ENCODE measurements around the gene CRACDL. TPM values are rescaled to one million over a fixed set of nuclear protein-coding genes. Genes with fewer than 3 reads are reported as not detected.
"Not testable (repeated sequence)": the region's sequence is repeated elsewhere in the genome, so short reads cannot be mapped to it uniquely, and the experiment has no call there.

Gene CRACDL
- total RNA-seq, 1 donor from 2014 or later = 0.52 TPM

DNA sequence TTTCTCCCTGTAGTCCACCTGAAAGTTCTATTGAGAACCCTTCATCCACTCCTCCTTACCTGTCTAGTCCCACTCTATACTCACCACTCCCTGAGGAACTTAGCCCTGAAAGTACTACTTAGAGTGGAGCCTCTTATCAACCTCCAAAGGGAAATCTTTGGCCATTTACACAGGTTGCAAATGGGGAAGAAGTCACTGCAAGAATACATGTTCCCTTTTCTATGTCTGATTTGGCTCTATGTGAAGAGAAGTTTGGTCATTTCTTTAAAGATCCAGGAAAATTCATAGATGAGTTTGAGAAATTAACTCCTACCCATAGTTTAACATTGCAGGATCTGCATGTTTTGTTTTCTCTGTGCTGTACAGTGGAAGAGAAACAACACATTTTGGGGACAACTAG, 182.2 kb downstream of the CRACDL start:
- Histone ChIP-seq H3K27ac (ENCODE audit: low read depth, low read length) (no peak overlapping the region), H3K4me1 (ENCODE audit: control insufficient read depth in 3 of 3, insufficient read depth in 3 of 3, low read length in 3 of 3) (peaks cover 3 to 10% (median 9%) of the 10 kb centered on the region in 3 donors), H3K27me3 (ENCODE audit: control insufficient read depth in 3 of 3, insufficient read depth in 3 of 3, low read length in 3 of 3) (peaks cover 4 to 18% (median 14%) of the 10 kb centered on the region in 3 donors), H3K9ac (ENCODE audit: low read depth in 1 of 3, low read length in 3 of 3) (no peak overlapping the region), H3K9me3 (ENCODE audit: control insufficient read depth in 3 of 3, low read length in 3 of 3) (no peaks in the 10 kb centered on the region), H3K4me3 (ENCODE audit: low read length in 3 of 3) (no peak overlapping the region), H3K36me3 (ENCODE audit: control insufficient read depth in 3 of 3, insufficient read depth in 3 of 3, low read length in 3 of 3) (no peaks in the 10 kb centered on the region)

DNA sequence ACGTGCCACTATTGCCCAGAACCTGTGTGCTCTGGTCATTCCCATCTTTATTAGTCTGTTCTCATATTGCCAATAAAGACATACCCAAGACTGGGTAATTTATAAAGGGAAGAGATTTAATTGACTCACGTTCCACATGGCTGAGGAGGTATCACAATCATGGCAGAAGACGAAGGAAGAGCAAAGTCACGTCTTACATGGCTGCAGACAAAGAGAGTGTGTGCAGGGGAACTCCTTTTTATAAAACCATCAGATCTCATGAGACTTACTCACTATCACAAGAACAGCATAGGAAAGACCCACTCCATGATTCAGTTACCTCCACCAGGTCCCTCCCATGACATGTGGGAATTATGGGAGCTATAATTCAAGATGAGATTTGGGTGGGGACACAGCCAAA, 183.3 kb downstream of the CRACDL start:
- H3K9me3 ChIP-seq (ENCODE audit: control insufficient read depth in 3 of 3, low read length in 3 of 3); H3K4me3 ChIP-seq (ENCODE audit: low read length in 3 of 3); H3K4me1 ChIP-seq (ENCODE audit: control insufficient read depth in 3 of 3, insufficient read depth in 3 of 3, low read length in 3 of 3); H3K36me3 ChIP-seq (ENCODE audit: control insufficient read depth in 3 of 3, insufficient read depth in 3 of 3, low read length in 3 of 3); H3K27ac ChIP-seq (ENCODE audit: low read depth, low read length); H3K9ac ChIP-seq (ENCODE audit: low read depth in 1 of 3, low read length in 3 of 3): not testable (repeated sequence)
- H3K27me3 ChIP-seq (ENCODE audit: control insufficient read depth in 3 of 3, insufficient read depth in 3 of 3, low read length in 3 of 3) = peaks cover 4 to 19% (median 14%) of the 10 kb centered on the region in 3 donors

DNA sequence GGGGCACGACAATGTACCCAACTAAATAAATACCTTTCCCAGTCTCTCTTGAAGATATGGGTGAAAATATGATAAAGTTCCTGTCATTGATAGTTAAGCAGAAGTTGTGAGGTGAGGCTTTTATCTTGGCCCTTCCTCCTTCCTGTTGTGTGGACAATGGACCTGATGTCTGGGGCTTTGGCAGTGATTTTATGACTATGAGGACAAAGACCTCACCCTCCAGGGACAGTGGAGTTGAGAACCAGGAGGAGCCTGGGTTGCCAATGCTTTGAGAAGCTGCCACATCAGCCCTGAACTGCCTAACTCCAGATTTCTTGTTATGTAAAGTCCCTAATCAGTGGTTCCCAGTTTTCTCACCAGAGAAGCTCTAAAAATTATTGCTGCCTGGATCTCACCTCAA, 184.3 kb downstream of the CRACDL start:
- H3K9me3 ChIP-seq (ENCODE audit: control insufficient read depth in 3 of 3, low read length in 3 of 3) = no peaks in the 10 kb centered on the region
- H3K9ac ChIP-seq (ENCODE audit: low read depth in 1 of 3, low read length in 3 of 3) = no peak overlapping the region
- peaks cover 0 to 3% (median 0%) of the 10 kb centered on the region in 3 donors for H3K4me1 ChIP-seq (ENCODE audit: control insufficient read depth in 3 of 3, insufficient read depth in 3 of 3, low read length in 3 of 3)
- H3K36me3 ChIP-seq (ENCODE audit: control insufficient read depth in 3 of 3, insufficient read depth in 3 of 3, low read length in 3 of 3) = no peaks in the 10 kb centered on the region
- H3K27ac ChIP-seq (ENCODE audit: low read depth, low read length) = no peak overlapping the region
- H3K27me3 ChIP-seq (ENCODE audit: control insufficient read depth in 3 of 3, insufficient read depth in 3 of 3, low read length in 3 of 3) = peaks cover 4 to 19% (median 14%) of the 10 kb centered on the region in 3 donors
- H3K4me3 ChIP-seq (ENCODE audit: low read length in 3 of 3) = no peak overlapping the region

- no peaks in the 10 kb centered on the region for H3K36me3 ChIP-seq (ENCODE audit: control insufficient read depth in 3 of 3, insufficient read depth in 3 of 3, low read length in 3 of 3)
- H3K9ac ChIP-seq (ENCODE audit: low read depth in 1 of 3, low read length in 3 of 3) = no peak overlapping the region
- no peak overlapping the region for H3K27ac ChIP-seq (ENCODE audit: low read depth, low read length)
Observed at GRCh38 chr2:98750593-98751282, 185.3 kb downstream of the CRACDL start.

DNA sequence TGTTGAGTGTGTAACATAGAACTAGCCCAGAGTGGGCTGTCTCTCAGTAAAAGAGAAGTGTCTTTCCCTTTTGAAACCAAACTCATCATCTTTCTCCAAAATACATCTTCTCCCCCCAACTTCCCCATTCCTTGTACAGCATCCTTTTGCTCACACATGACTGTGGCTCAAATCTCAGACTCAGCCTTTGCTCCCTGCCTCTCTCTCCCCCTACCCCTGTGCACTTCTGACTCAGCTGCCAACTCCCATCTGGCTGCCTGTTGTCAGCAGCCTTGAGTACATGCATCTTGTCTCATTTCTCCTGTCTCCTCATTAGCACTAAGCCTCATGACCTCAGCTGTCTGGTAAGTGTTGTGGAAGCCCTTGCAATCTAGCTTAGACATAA, 187.0 kb downstream of the CRACDL start:
- Histone ChIP-seq H3K27me3 (ENCODE audit: control insufficient read depth in 3 of 3, insufficient read depth in 3 of 3, low read length in 3 of 3) (peaks cover 4 to 15% (median 10%) of the 10 kb centered on the region in 3 donors), H3K4me1 (ENCODE audit: control insufficient read depth in 3 of 3, insufficient read depth in 3 of 3, low read length in 3 of 3) (peaks cover 0 to 3% (median 0%) of the 10 kb centered on the region in 3 donors), H3K9me3 (ENCODE audit: control insufficient read depth in 3 of 3, low read length in 3 of 3) (no peaks in the 10 kb centered on the region), H3K4me3 (ENCODE audit: low read length in 3 of 3) (no peak overlapping the region), H3K27ac (ENCODE audit: low read depth, low read length) (no peak overlapping the region), H3K9ac (ENCODE audit: low read depth in 1 of 3, low read length in 3 of 3) (no peak overlapping the region), H3K36me3 (ENCODE audit: control insufficient read depth in 3 of 3, insufficient read depth in 3 of 3, low read length in 3 of 3) (no peaks in the 10 kb centered on the region)

More at GRCh38 chr2:98750593-98751282, 185.3 kb downstream of the CRACDL start:
- peaks cover 4 to 15% (median 14%) of the 10 kb centered on the region in 3 donors for H3K27me3 ChIP-seq (ENCODE audit: control insufficient read depth in 3 of 3, insufficient read depth in 3 of 3, low read length in 3 of 3)
- H3K4me1 ChIP-seq (ENCODE audit: control insufficient read depth in 3 of 3, insufficient read depth in 3 of 3, low read length in 3 of 3) = peaks cover 0 to 3% (median 0%) of the 10 kb centered on the region in 3 donors
- H3K9me3 ChIP-seq (ENCODE audit: control insufficient read depth in 3 of 3, low read length in 3 of 3) = no peaks in the 10 kb centered on the region
- no peak overlapping the region for H3K4me3 ChIP-seq (ENCODE audit: low read length in 3 of 3)

- Histone ChIP-seq H3K27me3 (ENCODE audit: control insufficient read depth in 3 of 3, insufficient read depth in 3 of 3, low read length in 3 of 3) (peaks cover 4 to 15% (median 10%) of the 10 kb centered on the region in 3 donors), H3K27ac (ENCODE audit: low read depth, low read length) (peak overlapping the region; percentile 33), H3K9me3 (ENCODE audit: control insufficient read depth in 3 of 3, low read length in 3 of 3) (no peaks in the 10 kb centered on the region), H3K36me3 (ENCODE audit: control insufficient read depth in 3 of 3, insufficient read depth in 3 of 3, low read length in 3 of 3) (no peaks in the 10 kb centered on the region), H3K9ac (ENCODE audit: low read depth in 1 of 3, low read length in 3 of 3) (no peak overlapping the region), H3K4me1 (ENCODE audit: control insufficient read depth in 3 of 3, insufficient read depth in 3 of 3, low read length in 3 of 3) (peaks cover 0 to 3% (median 0%) of the 10 kb centered on the region in 3 donors), H3K4me3 (ENCODE audit: low read length in 3 of 3) (no peak overlapping the region)
Observed at GRCh38 chr2:98748292-98749065, 187.5 kb downstream of the CRACDL start.

GRCh38 chr2:98747888-98748287, 188.1 kb downstream of the CRACDL start:
- H3K9me3 ChIP-seq (ENCODE audit: control insufficient read depth in 3 of 3, low read length in 3 of 3) = no peaks in the 10 kb centered on the region
- no peak overlapping the region for H3K4me3 ChIP-seq (ENCODE audit: low read length in 3 of 3)
- no peak overlapping the region for H3K27ac ChIP-seq (ENCODE audit: low read depth, low read length)
- peaks cover 0 to 3% (median 0%) of the 10 kb centered on the region in 3 donors for H3K4me1 ChIP-seq (ENCODE audit: control insufficient read depth in 3 of 3, insufficient read depth in 3 of 3, low read length in 3 of 3)
- H3K36me3 ChIP-seq (ENCODE audit: control insufficient read depth in 3 of 3, insufficient read depth in 3 of 3, low read length in 3 of 3) = no peaks in the 10 kb centered on the region
- no peak overlapping the region for H3K9ac ChIP-seq (ENCODE audit: low read depth in 1 of 3, low read length in 3 of 3)
- peaks cover 5 to 18% (median 10%) of the 10 kb centered on the region in 3 donors for H3K27me3 ChIP-seq (ENCODE audit: control insufficient read depth in 3 of 3, insufficient read depth in 3 of 3, low read length in 3 of 3)

DNA sequence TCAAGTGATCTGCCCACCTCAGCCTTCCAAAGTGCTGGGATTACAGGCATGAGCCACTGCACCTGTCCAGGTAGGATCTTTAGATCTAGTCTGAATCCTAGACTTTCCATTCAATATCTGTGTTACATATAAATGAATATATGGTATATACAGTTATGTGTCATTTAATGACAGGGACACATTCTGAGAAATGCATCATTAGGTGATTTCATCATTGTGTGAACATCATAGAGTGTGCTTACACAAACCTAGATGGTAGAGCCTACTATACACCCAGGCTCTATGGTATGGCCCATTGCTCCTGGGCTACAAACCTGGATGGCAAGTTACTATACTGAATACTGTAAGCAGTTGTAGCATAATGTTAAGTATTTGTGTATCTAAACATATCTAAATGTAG, 189.6 kb downstream of the CRACDL start:
- Histone ChIP-seq H3K9me3 (ENCODE audit: control insufficient read depth in 3 of 3, low read length in 3 of 3) (no peaks in the 10 kb centered on the region), H3K27ac (ENCODE audit: low read depth, low read length) (no peak overlapping the region), H3K4me3 (ENCODE audit: low read length in 3 of 3) (no peak overlapping the region), H3K36me3 (ENCODE audit: control insufficient read depth in 3 of 3, insufficient read depth in 3 of 3, low read length in 3 of 3) (no peaks in the 10 kb centered on the region), H3K4me1 (ENCODE audit: control insufficient read depth in 3 of 3, insufficient read depth in 3 of 3, low read length in 3 of 3) (peaks cover 0 to 3% (median 0%) of the 10 kb centered on the region in 3 donors), H3K9ac (ENCODE audit: low read depth in 1 of 3, low read length in 3 of 3) (no peak overlapping the region), H3K27me3 (ENCODE audit: control insufficient read depth in 3 of 3, insufficient read depth in 3 of 3, low read length in 3 of 3) (peaks cover 5 to 18% (median 10%) of the 10 kb centered on the region in 3 donors)

DNA sequence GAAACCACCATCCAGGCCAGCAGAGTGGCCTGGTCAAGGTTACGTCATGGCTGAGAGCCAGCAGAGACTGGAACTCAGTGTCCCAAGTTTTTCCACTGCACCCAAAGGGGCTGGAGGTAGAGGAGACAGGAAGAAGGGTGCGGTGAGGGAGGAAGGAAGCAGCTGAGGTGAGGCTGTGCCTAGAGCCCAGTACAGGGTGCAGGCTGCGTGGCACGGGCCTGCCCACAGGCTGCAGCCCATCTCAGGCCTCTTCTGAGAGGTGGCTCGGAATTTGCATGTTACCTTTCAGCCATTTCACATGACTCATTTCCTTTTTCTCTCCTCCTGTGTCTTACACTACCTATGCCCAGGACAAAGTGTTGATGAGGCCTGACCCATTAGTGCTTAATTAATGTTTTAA, 191.4 kb downstream of the CRACDL start:
- Histone ChIP-seq H3K4me3 (ENCODE audit: low read length in 3 of 3) (no peak overlapping the region), H3K27ac (ENCODE audit: low read depth, low read length) (no peak overlapping the region), H3K9me3 (ENCODE audit: control insufficient read depth in 3 of 3, low read length in 3 of 3) (no peaks in the 10 kb centered on the region), H3K4me1 (ENCODE audit: control insufficient read depth in 3 of 3, insufficient read depth in 3 of 3, low read length in 3 of 3) (no peaks in the 10 kb centered on the region), H3K27me3 (ENCODE audit: control insufficient read depth in 3 of 3, insufficient read depth in 3 of 3, low read length in 3 of 3) (peaks cover 4 to 12% (median 5%) of the 10 kb centered on the region in 3 donors), H3K36me3 (ENCODE audit: control insufficient read depth in 3 of 3, insufficient read depth in 3 of 3, low read length in 3 of 3) (no peaks in the 10 kb centered on the region), H3K9ac (ENCODE audit: low read depth in 1 of 3, low read length in 3 of 3) (no peak overlapping the region)

Measured in skeletal muscle tissue (tissue), 4 donors.